Activated naive CD4-positive, alpha-beta T cell treated with anti-CD3 and anti-CD28 coated beads for 36 hours (primary cell): ENCODE results near the gene VPS54. TPM values are rescaled to one million over a fixed set of nuclear protein-coding genes. Genes with fewer than 3 reads are reported as not detected.

Experiments used
- CTCF ChIA-PET: fragments of 350-600 bp; sonication (Branson Sonifier 250); formaldehyde crosslinking; loops from one replicate; lab custom pipeline; 2021; ENCODE audit warnings: antibody characterized with exemption; lab: Charles Lee
- DNase-seq: peaks from one replicate; pipeline ENCODE4 v3.0.0-alpha.2; 2020
- H3K27ac Mint-ChIP-seq: one replicate; pipeline ENCODE4 v1.8.0; 2021; ENCODE audit warnings: mild to moderate bottlenecking, mixed read lengths
- H3K27me3 Mint-ChIP-seq: one replicate; pipeline ENCODE4 v1.8.0; 2021; ENCODE audit warnings: low read depth, mixed read lengths
- H3K36me3 Mint-ChIP-seq: one replicate; pipeline ENCODE4 v1.8.0; 2021; ENCODE audit warnings: low read depth, mixed read lengths
- H3K4me1 Mint-ChIP-seq: one replicate; pipeline ENCODE4 v1.8.0; 2021; ENCODE audit warnings: low read depth, mixed read lengths
- H3K4me3 Mint-ChIP-seq: one replicate; pipeline ENCODE4 v1.8.0; 2021; ENCODE audit warnings: mild to moderate bottlenecking, moderate library complexity, mixed read lengths
- H3K9me3 Mint-ChIP-seq: one replicate; pipeline ENCODE4 v1.8.0; 2021; ENCODE audit warnings: mixed read lengths
- intact Hi-C: fragments of 100-400 bp; cut with micrococcal nuclease; formaldehyde crosslinking; loops from one replicate; pipeline ENCODE4 v1.15.1; 2023
- total RNA-seq, 2 experiments: library from RNA; stranded (reverse); gene quantifications; one replicate each; pipeline ENCODE4 v1.2.3, GENCODE V29; 2021

VPS54 gene
- total RNA-seq, 2 experiments from 2014 or later, result 7.0 to 7.7 TPM

DNA sequence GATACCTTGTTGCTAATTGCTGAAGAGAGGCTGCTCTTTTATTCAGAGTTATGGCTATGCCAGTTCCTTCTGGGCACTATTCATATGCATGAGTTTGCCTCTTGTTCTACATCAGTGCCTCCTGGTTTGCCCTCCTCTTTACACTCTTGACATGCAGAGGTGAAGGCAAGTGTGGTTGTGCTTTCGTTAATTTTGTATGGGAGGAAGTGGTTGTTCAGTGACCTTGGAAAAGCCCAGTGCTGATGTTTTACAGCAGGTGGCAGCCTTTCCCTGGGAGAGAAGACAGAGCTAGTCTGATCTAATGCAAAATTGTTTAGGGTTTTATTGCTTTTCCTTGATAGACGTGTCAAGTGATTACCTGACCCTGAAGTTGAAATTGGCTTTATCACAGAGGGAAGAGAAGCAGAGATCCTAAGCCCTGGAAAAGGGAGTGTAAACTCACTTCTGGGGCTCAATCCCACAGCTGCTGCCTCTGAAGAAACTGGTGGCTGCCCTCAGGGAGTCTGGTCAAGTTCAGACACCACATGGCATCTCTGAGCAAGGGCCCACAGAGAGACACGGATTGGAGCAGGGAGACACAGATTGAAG, 30.5 kb upstream of the VPS54 start:
- intact Hi-C loops, result loop anchor here (1.0 to 10.0 kb wide), 8 partner anchors 52 to 815 kb away; partner anchors contain the start of genes LGALSL and PELI1
- H3K9me3 Mint-ChIP-seq, result no peaks in the 10 kb centered on the region
- H3K27me3 Mint-ChIP-seq, result no peaks in the 10 kb centered on the region
- no peak overlapping the region for H3K27ac Mint-ChIP-seq
- CTCF ChIA-PET, result interaction anchor here (0.6 to 14.7 kb wide), 12 partner anchors 9 to 474 kb away, joined by 3 to 350 read pairs (median 4); partner anchors contain the start of gene AFTPH
- peak; percentile 88 for DNase-seq
- no peak overlapping the region for H3K4me3 Mint-ChIP-seq
- no peaks in the 10 kb centered on the region for H3K36me3 Mint-ChIP-seq
- peaks cover 35% of the 10 kb centered on the region for H3K4me1 Mint-ChIP-seq

DNA sequence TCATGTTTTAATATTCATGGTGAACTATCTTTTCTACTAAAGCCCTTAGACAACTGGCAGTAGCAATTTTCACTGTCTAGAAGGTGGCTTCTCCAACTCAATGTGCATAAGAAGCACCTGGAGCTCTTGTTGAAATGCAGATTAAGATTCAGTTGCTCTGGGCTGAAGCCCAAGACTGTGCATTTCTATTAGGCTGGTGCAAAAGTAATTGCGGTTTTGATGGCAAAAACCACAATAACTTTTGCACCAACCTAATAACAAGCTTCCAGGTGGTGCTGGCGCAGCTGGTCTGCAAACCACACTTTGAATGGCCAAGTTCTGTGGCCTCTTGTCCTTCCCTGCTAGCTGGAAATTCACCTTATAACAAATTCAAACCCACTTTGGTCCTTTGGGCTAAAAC, 26.7 kb upstream of the VPS54 start:
- intact Hi-C loops, result loop anchor here (10.0 kb wide), 1 partner anchor 819 kb away; no protein-coding TSS in a partner anchor
- Mint-ChIP-seq H3K27ac (no peak overlapping the region), H3K27me3 (no peaks in the 10 kb centered on the region), H3K4me3 (no peak overlapping the region), H3K4me1 (peaks cover 7% of the 10 kb centered on the region), H3K36me3 (no peaks in the 10 kb centered on the region), H3K9me3 (no peaks in the 10 kb centered on the region)
- CTCF ChIA-PET, result interaction anchor here (14.7 kb wide), 1 partner anchor 283 kb away, joined by 350 read pairs; no protein-coding TSS in a partner anchor
- DNase-seq, result no peak

DNA sequence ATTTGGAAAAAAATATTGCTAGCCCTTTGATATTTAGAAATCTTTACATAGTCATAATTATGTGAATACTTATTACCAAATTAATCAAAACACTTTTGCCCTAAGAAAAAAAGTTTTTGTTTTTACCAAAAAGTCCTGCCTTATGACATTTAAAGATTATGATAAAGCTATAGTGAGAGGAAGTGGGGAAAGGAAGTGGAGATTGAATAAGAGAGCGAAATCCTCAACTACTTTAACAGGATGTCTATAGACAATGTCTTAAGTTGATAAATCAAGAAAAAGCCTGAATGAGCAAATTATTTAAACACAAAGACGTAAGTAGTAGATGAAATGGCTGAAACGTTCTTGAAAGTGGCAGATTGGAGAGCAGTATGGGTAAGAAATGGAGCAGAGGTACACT, 20.9 kb upstream of the VPS54 start:
- Mint-ChIP-seq H3K27me3 (no peaks in the 10 kb centered on the region), H3K36me3 (no peaks in the 10 kb centered on the region), H3K27ac (peak overlapping the region; percentile 42), H3K4me3 (no peak overlapping the region), H3K9me3 (peaks cover under 1% of the 10 kb centered on the region), H3K4me1 (peaks cover 31% of the 10 kb centered on the region)
- no peak for DNase-seq
- CTCF ChIA-PET, result interaction anchor here (1.8 to 2.1 kb wide), 2 partner anchors 288 to 291 kb away, joined by 4 to 9 read pairs; no protein-coding TSS in a partner anchor
- intact Hi-C loops, result loop anchor here (10.0 kb wide), 1 partner anchor 825 kb away; no protein-coding TSS in a partner anchor

DNA sequence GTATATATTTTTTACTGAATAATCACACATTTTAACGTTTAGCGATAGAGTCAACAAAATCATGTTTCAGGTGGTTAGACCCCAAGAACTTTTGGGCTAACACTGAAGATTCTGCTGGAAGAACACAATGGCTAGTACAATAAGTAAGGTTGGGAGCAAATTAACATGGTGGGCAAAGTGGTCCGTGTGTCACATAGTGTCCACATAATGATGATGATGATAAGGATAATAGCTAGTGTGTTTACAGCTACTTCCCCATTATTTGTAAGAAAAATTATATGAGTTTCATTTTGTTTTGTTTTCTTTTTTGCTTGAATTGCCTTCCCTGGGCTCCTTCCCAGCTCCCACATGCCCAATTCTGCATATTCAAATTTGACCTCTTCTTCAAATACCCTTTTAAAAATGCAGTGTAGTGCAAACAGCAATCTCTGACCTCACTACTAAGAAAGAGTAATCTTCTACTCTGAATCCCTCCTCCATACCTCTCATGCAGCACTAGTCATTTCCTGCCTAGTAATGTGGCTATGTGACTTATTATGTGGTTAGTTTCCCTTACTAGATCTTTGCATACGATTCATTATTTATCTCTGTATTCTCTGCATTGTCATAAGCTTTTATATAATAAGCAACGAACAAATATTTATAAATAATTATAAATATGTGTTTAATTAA, 16.9 kb upstream of the VPS54 start:
- Mint-ChIP-seq H3K4me3 (peak overlapping the region; percentile 25), H3K27me3 (no peaks in the 10 kb centered on the region), H3K4me1 (peaks cover 50% of the 10 kb centered on the region), H3K9me3 (peaks cover 15% of the 10 kb centered on the region), H3K36me3 (peaks cover 10% of the 10 kb centered on the region), H3K27ac (peak overlapping the region; percentile 70)
- intact Hi-C loops, result loop anchor here (1.0 to 10.0 kb wide), 7 partner anchors 93 to 1731 kb away; partner anchors contain the start of genes MDH1, SLC1A4 and WDPCP
- CTCF ChIA-PET, result interaction anchor here (0.8 to 2.8 kb wide), 4 partner anchors 13 to 291 kb away, joined by 3 to 14 read pairs (median 4); no protein-coding TSS in a partner anchor
- DNase-seq, result peak; percentile 37

DNA sequence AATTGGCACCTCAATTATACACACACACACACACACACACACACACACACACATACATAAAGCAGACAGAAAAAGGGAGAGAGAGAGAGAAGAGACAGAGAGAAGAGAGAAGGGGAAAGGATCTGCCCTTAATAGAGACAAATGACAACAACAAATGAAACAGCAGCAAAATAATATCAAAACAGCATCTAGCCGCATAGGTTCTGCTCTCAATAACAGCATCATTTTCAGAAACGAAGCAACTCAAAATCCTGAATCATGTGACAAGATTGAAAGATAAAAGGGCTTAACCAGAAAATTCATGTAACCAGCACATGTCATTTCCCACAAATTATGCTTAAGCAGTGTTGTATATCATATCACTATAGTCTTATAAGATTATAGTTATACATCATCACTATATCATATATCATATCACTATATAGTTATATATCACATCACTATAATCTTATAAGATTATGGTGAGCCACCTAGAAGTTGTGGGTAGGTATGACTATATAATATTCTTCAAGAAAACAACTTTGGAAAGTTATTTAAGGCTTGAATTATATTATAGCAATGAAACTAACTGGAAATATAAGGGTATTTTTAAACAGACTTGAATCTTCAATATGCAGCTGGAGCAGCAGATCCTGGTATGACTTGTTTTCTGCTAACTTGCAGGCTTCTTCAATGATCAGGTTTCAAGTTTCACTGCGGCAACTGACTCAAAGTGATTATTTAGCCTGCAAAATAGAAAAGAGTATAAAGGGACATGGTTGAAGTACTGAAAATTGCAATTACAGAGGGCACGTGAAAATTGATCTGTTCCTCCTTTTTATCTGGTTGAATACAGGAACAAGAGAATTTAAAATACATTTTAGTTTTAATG, 16.1 kb upstream of the VPS54 start:
- peak overlapping the region; percentile 34 for H3K4me3 Mint-ChIP-seq
- H3K9me3 Mint-ChIP-seq, result peaks cover 15% of the 10 kb centered on the region
- intact Hi-C loops, result loop anchor here (1.0 to 10.0 kb wide), 13 partner anchors 15 to 1731 kb away; partner anchors contain the start of genes PELI1, SLC1A4 and UGP2
- CTCF ChIA-PET, result interaction anchor here (0.7 to 2.8 kb wide), 4 partner anchors 14 to 292 kb away, joined by 3 to 14 read pairs (median 6); no protein-coding TSS in a partner anchor
- H3K27ac Mint-ChIP-seq, result peak overlapping the region; percentile 92
- peaks cover 45% of the 10 kb centered on the region for H3K4me1 Mint-ChIP-seq
- H3K27me3 Mint-ChIP-seq, result no peaks in the 10 kb centered on the region
- peak; percentile 66 for DNase-seq
- H3K36me3 Mint-ChIP-seq, result peaks cover 10% of the 10 kb centered on the region

DNA sequence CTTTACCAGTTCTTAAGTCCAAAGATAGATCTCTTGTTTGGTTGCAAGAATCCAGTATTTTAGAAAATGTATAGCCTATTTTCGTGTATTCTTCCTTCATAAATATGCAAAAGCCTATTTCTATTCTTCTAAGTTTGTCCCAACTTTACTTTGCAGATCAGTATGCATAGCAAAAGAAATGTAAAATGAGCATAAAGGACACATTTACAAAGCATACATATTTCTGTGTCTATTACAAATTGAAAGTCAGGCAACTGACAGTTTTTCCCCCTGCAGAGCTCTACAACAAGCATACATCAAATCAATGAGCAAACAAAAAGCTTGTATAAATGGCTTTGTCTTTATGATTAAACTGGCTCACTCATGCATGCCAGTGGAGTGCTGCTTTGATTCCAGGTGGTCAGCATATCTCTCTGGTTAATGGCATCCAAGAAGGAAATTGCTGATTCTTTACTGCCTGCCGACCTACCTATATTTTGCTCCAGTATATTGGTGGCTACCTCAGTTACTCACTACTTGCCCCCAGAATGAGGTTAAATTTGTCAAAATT, 10.0 kb upstream of the VPS54 start:
- CTCF ChIA-PET, result no interaction called here
- peaks cover 24% of the 10 kb centered on the region for H3K4me1 Mint-ChIP-seq
- H3K27me3 Mint-ChIP-seq, result no peaks in the 10 kb centered on the region
- no peak overlapping the region for H3K4me3 Mint-ChIP-seq
- H3K9me3 Mint-ChIP-seq, result peaks cover 5% of the 10 kb centered on the region
- no peak for DNase-seq
- intact Hi-C loops, result no loop called here
- peaks cover 5% of the 10 kb centered on the region for H3K36me3 Mint-ChIP-seq
- no peak overlapping the region for H3K27ac Mint-ChIP-seq

DNA sequence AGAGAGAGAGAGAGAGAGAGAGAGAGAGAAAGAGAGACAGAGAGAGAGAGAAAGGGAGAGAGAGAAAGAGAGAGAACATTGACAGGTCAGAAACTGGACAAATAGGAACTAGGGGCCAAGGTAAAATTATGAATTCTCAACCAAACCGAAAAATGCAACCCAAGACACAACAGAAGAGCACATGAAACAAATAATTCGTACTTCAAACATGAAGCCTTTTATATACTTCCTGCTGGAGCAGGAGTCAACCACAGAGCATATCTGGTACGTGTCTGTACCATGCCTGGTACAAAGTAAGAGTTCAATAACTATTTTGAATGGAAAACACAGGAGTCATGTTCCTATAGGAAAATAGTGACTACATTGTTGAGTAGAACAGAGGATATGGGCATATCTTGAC, 6.5 kb upstream of the VPS54 start:
- no peak overlapping the region for H3K27ac Mint-ChIP-seq

DNA sequence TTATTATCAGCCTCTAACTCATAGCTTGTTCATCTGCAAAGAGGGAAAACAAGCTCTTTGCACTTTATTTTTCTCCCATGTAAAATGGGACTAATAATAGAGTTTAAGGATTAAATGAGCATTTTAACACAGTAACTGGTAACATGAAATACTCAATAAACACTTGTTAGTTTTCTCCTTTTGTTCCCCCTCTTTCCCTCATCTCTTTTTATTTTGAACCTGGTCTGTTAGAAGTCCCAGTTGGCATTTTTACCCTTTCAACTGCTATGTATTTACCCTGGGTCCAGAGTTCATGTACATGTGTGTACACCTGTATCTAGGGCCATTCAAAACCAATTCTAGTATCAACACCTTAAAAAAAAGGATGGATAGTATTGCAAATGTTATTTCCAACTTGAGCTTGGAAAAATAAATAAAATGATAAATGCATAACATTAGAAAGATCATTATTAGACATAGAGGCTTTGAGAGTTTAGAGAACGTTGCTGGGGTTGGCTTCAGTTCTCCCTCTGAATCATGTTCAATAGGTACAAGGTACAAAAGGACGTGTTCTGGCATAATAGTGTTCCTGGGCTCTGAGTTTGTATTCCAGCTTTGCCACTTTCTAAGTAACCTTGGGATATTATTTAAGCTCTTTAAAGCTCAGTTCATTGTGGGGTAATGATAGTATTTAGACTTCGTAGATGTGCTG, 5.2 kb upstream of the VPS54 start:
- H3K4me1 Mint-ChIP-seq, result peaks cover 37% of the 10 kb centered on the region
- no peak for DNase-seq
- CTCF ChIA-PET, result no interaction called here
- no peak overlapping the region for H3K4me3 Mint-ChIP-seq
- no peaks in the 10 kb centered on the region for H3K27me3 Mint-ChIP-seq
- intact Hi-C loops, result no loop called here
- no peaks in the 10 kb centered on the region for H3K36me3 Mint-ChIP-seq
- H3K27ac Mint-ChIP-seq, result no peak overlapping the region
- no peaks in the 10 kb centered on the region for H3K9me3 Mint-ChIP-seq

More for the DNA sequence above, 6.5 kb upstream of the VPS54 start:
- H3K36me3 Mint-ChIP-seq, result no peaks in the 10 kb centered on the region
- H3K27me3 Mint-ChIP-seq, result no peaks in the 10 kb centered on the region
- CTCF ChIA-PET, result no interaction called here
- peaks cover 23% of the 10 kb centered on the region for H3K4me1 Mint-ChIP-seq
- no peak overlapping the region for H3K4me3 Mint-ChIP-seq
- intact Hi-C loops, result no loop called here
- DNase-seq, result no peak
- H3K9me3 Mint-ChIP-seq, result no peaks in the 10 kb centered on the region

DNA sequence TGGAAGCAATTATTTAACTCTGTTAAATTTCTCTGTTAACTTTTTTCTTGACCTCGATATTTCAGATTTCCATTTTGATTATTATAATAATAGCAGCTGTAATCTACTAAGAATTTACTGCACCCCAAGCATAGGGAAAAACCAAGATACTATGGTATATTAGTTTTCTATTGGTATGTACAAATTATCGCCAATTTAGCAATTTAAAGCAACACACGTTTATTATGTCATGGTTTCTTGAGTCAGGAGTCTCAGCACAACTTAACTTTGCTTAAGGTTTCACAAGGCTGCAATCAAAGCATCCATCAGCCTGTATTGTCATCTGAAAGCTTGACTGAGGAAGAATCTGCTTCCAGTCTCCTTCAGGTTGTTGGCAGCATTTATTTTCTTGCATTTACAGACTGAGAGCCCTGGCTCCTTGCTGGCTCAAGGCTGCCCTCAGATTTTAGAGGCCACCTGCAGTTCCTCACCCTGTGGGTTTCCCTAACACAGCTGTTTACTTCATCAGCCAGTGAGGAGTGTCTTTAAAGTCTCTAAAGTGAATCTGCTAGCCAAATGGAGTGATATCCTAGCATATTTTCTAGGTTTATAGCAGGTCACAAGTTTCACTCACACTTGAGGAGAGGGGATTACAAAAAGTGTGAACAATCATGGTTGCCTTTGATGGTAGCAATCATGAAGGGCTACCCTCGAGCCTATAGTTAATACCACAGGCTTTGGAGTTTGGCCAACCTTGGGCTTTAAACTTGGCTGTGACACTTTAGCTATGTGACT, 4.4 kb upstream of the VPS54 start:
- Mint-ChIP-seq H3K36me3 (no peaks in the 10 kb centered on the region), H3K4me1 (peaks cover 37% of the 10 kb centered on the region), H3K9me3 (no peaks in the 10 kb centered on the region), H3K27ac (no peak overlapping the region), H3K4me3 (no peak overlapping the region), H3K27me3 (no peaks in the 10 kb centered on the region)
- CTCF ChIA-PET, result interaction anchor here (1.0 to 3.0 kb wide), 3 partner anchors 13 to 304 kb away, joined by 3 to 13 read pairs (median 3); no protein-coding TSS in a partner anchor
- no peak for DNase-seq
- intact Hi-C loops, result no loop called here

DNA sequence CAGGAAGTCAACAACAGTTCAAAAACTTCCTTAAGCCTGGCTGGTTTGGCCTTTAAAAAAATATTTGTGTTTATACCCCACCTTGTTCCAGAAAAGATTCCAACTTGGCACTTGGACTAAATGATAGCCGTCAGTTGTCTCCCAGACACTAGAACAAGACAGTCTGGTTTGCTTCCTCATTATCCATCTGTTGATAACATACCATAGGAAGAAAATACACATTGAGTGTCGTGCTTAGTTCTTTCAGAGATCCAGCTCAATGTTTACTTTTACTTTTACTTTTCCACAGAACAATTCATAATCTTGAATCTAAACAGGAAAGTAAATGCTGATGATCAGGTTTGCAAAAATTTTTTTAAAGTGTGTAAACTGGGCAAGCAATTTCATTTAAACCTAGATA, 2.4 kb upstream of the VPS54 start:
- Mint-ChIP-seq H3K4me3 (no peak overlapping the region), H3K27ac (no peak overlapping the region), H3K4me1 (peaks cover 35% of the 10 kb centered on the region), H3K27me3 (no peaks in the 10 kb centered on the region), H3K36me3 (peaks cover 4% of the 10 kb centered on the region), H3K9me3 (no peaks in the 10 kb centered on the region)
- intact Hi-C loops, result no loop called here
- no peak for DNase-seq
- CTCF ChIA-PET, result interaction anchor here (1.2 to 3.0 kb wide), 2 partner anchors 28 to 306 kb away, joined by 3 to 13 read pairs; no protein-coding TSS in a partner anchor
